Endothelial cell of umbilical vein (primary cell): ENCODE measurements around the gene ASB14. TPM values are rescaled to one million over a fixed set of nuclear protein-coding genes. Genes with fewer than 3 reads are reported as not detected.

ENCODE experiments used
- BruUV-seq: library from RNA; stranded (reverse); fragments of 400-500 nt; replicated peaks from 2 replicates; lab custom pipeline; 2021; lab: Mats Ljungman, UMichigan
- CTCF ChIA-PET: fragments of 300-600, 350-600 bp; sonication (Branson Sonifier 250); formaldehyde crosslinking; loops from one replicate; lab custom pipeline; 2021; ENCODE audit warnings: antibody characterized with exemption, inconsistent platforms; lab: Charles Lee
- POLR2A ChIA-PET: fragments of 300-600, 350-600 bp; sonication (Branson Sonifier 250); formaldehyde crosslinking; loops from one replicate; lab custom pipeline; 2021; ENCODE audit warnings: antibody characterized with exemption, inconsistent platforms; lab: Charles Lee
- DNase-seq: peaks from one replicate; pipeline ENCODE4 v3.0.0-alpha.2; 2011; ENCODE audit warnings: low read depth, low spot score
- FAIRE-seq: peaks from 2 replicates; lab custom pipeline; 2011; peaks lifted over from hg19 to GRCh38; lab: Jason Lieb, UNC
- H2AFZ ChIP-seq: 2 replicates; pipeline ENCODE4 v1.6.0; 2012; ENCODE audit warnings: low read depth, low read length, control low read depth, inconsistent platforms
- H3K27ac ChIP-seq: 2 replicates; pipeline ENCODE4 v1.5.1; 2011; ENCODE audit warnings: low read depth, mild to moderate bottlenecking, control low read depth, low read length, moderate library complexity; ENCODE audit not compliant: insufficient read depth
- H3K27me3 ChIP-seq, 2 experiments: 2 replicates each; pipeline versions ENCODE4 v1.6.0 to v1.6.1; 2011; ENCODE audit warnings: low read length in 2 of 2, mixed read lengths in 1 of 2; ENCODE audit not compliant: control insufficient read depth in 2 of 2, insufficient read depth in 2 of 2
- H3K36me3 ChIP-seq, 2 experiments: 2 replicates in 1 of 2; 3 replicates in 1 of 2; pipeline ENCODE4 v1.5.1; 2011; ENCODE audit warnings: low read length in 2 of 2, mild to moderate bottlenecking in 1 of 2, moderate library complexity in 1 of 2; ENCODE audit not compliant: control insufficient read depth in 2 of 2, insufficient read depth in 2 of 2; ENCODE audit errors: extremely low read depth in 1 of 2
- H3K4me1 ChIP-seq: 3 replicates; pipeline ENCODE4 v1.5.1; 2011; ENCODE audit warnings: mild to moderate bottlenecking, low read length; ENCODE audit not compliant: control insufficient read depth, insufficient read depth; ENCODE audit errors: extremely low read depth
- H3K4me2 ChIP-seq: 2 replicates; pipeline ENCODE4 v1.6.1; 2011; ENCODE audit warnings: low read length, control low read depth, mixed read lengths; ENCODE audit not compliant: insufficient read depth
- H3K4me3 ChIP-seq, 3 experiments: fragments of 200-600 bp in 1 of 3; sonication (generic), shearing (Covaris generic) in 1 of 3; replicated peaks in 1 of 3; 2 replicates each; pipeline ENCODE4 v1.5.1; 2011 to 2016; ENCODE audit warnings: control low read depth in 3 of 3, low read length in 3 of 3, mild to moderate bottlenecking in 2 of 3, inconsistent platforms in 1 of 3, low read depth in 1 of 3, moderate library complexity in 1 of 3; ENCODE audit not compliant: insufficient read depth in 1 of 3
- H3K79me2 ChIP-seq: 2 replicates; pipeline ENCODE4 v1.6.0; 2012; ENCODE audit warnings: low read length, inconsistent platforms; ENCODE audit not compliant: control insufficient read depth, insufficient read depth
- H3K9ac ChIP-seq: replicated peaks from 2 replicates; pipeline ENCODE3; 2011; ENCODE audit warnings: low read length, control low read depth; ENCODE audit not compliant: insufficient read depth; ENCODE audit errors: extremely low read depth
- H3K9me1 ChIP-seq: replicated peaks from 3 replicates; pipeline ENCODE4 v1.6.0; 2011; ENCODE audit warnings: mild to moderate bottlenecking, low read length; ENCODE audit not compliant: control insufficient read depth, insufficient read depth; ENCODE audit errors: extremely low read depth
- H3K9me3 ChIP-seq: replicated peaks from 2 replicates; pipeline ENCODE4 v1.5.1; 2012; ENCODE audit warnings: low read length, inconsistent platforms; ENCODE audit not compliant: control insufficient read depth, insufficient read depth
- H4K20me1 ChIP-seq: replicated peaks from 2 replicates; pipeline ENCODE3; 2011; ENCODE audit warnings: mild to moderate bottlenecking, low read length; ENCODE audit not compliant: control insufficient read depth, insufficient read depth; ENCODE audit errors: extremely low read depth
- CTCF ChIP-seq, 2 donors: IDR thresholded peaks; 1 replicate in 1 of 2; 2 replicates in 1 of 2; pipeline ENCODE4 v1.5.1; 2011; ENCODE audit warnings: low read length in 2 of 2, mild to moderate bottlenecking in 2 of 2, moderate library complexity in 2 of 2, control low read depth in 1 of 2, inconsistent platforms in 1 of 2, low read depth in 1 of 2; ENCODE audit not compliant: insufficient read depth in 1 of 2; ENCODE audit errors: extremely low read depth in 1 of 2
- EZH2 ChIP-seq: IDR thresholded peaks from 2 replicates; pipeline ENCODE4 v1.6.1; 2012; ENCODE audit warnings: borderline replicate concordance, low read depth, mild to moderate bottlenecking, moderate library complexity, low read length, inconsistent platforms; ENCODE audit not compliant: severe bottlenecking
- FOS ChIP-seq: IDR thresholded peaks from 2 replicates; pipeline ENCODE4 v1.6.1; 2011; ENCODE audit warnings: mild to moderate bottlenecking, low read length, moderate library complexity, borderline replicate concordance; ENCODE audit not compliant: insufficient read depth
- GATA2 ChIP-seq: IDR thresholded peaks from 2 replicates; pipeline ENCODE4 v1.7.0; 2011; ENCODE audit warnings: low read depth, mild to moderate bottlenecking, moderate library complexity, mixed read lengths, low read length; ENCODE audit not compliant: insufficient read length, insufficient read depth
- JUN ChIP-seq: IDR thresholded peaks from 2 replicates; pipeline ENCODE4 v1.6.1; 2011; ENCODE audit warnings: borderline replicate concordance, low read depth; ENCODE audit not compliant: insufficient read length, insufficient read depth
- MAX ChIP-seq: IDR thresholded peaks from 2 replicates; pipeline ENCODE4 v1.6.1; 2011; ENCODE audit not compliant: insufficient read depth, insufficient read length
- MYC ChIP-seq: IDR thresholded peaks from one replicate; pipeline ENCODE4 v1.6.1; 2011; ENCODE audit warnings: mild to moderate bottlenecking, low read depth, low read length
- POLR2A ChIP-seq: IDR thresholded peaks from 2 replicates; pipeline ENCODE4 v1.6.1; 2012; ENCODE audit warnings: low read depth, mild to moderate bottlenecking, control low read depth, low read length
- POLR2AphosphoS5 ChIP-seq: IDR thresholded peaks from 2 replicates; pipeline ENCODE4 v1.6.1; 2012; ENCODE audit warnings: low read depth, mild to moderate bottlenecking, control low read depth, low read length, moderate library complexity; ENCODE audit not compliant: insufficient read depth
- dilution Hi-C: fragments of 300-500 bp; cut with MboI; formaldehyde crosslinking; loops from one replicate; pipeline ENCODE4 v1.15.0; 2019; ENCODE audit warnings: low sequenced_read_pairs; ENCODE audit not compliant: extremely low pct_ligation_motif_present
- intact Hi-C: fragments of 100-400 bp; cut with micrococcal nuclease; formaldehyde crosslinking; loops from one replicate; pipeline ENCODE4 v1.10.0; 2022
- polyA plus RNA-seq, 4 experiments: library from polyadenylated mRNA; depleted of rRNA in 3 of 4; stranded (reverse) in 3 of 4; unstranded in 1 of 4; fragments of >200 nt; gene quantifications; 2 replicates each; pipeline versions ENCODE4 v1.2.1 to v1.2.3, GENCODE V29; 2011 to 2012; ENCODE audit warnings: missing spikeins in 1 of 4
- total RNA-seq: library from RNA; stranded (reverse); gene quantifications from 2 replicates; pipeline ENCODE4 v1.2.3, GENCODE V29; 2021

ASB14 gene
- total and polyA plus RNA-seq, 2 donors (not counting 3 experiments of a cell fraction or from before 2014, with no cell fraction given), result 0.01 TPM; not detected in 1

- Histone ChIP-seq H4K20me1 (no peaks in the 10 kb centered on the region), H3K79me2 (no peaks in the 10 kb centered on the region), H3K4me1 (no peaks in the 10 kb centered on the region), H3K9me3 (no peaks in the 10 kb centered on the region), H3K9me1 (no peaks in the 10 kb centered on the region), H3K27ac (no peak overlapping the region), H2AFZ (no peak overlapping the region), H3K4me2 (no peak overlapping the region), H3K27me3 (peaks cover 0 to 3% of the 10 kb centered on the region in 2 experiments), H3K4me3 (no peak overlapping the region), H3K9ac (no peak overlapping the region), H3K36me3 (no peaks in the 10 kb centered on the region)
- ChIA-PET POLR2A (no interaction called here), CTCF (interaction anchor here (1.0 kb wide), 1 partner anchor 170 kb away, joined by 3 read pairs; no protein-coding TSS in a partner anchor)
- dilution Hi-C loops, result no loop called here
- DNase-seq (no peak), FAIRE-seq (no peak)
- no TSS peak for BruUV-seq
- TF ChIP-seq EZH2, result no peak
- TF ChIP-seq GATA2, result no peak
- TF ChIP-seq POLR2AphosphoS5, result no peak
- TF ChIP-seq FOS, result peak; percentile 49
- intact Hi-C loops, result no loop called here
These were observed 5.6 kb upstream of the ASB14 start for GRCh38 chr3:57298041-57298440.

- Histone ChIP-seq H3K27ac (no peak overlapping the region), H3K79me2 (no peaks in the 10 kb centered on the region), H2AFZ (no peak overlapping the region), H3K9me1 (no peaks in the 10 kb centered on the region), H3K4me3 (no peak overlapping the region), H3K9ac (no peak overlapping the region), H3K4me2 (no peak overlapping the region), H3K27me3 (no peaks in the 10 kb centered on the region), H3K9me3 (no peaks in the 10 kb centered on the region), H3K4me1 (no peaks in the 10 kb centered on the region), H3K36me3 (no peaks in the 10 kb centered on the region), H4K20me1 (no peaks in the 10 kb centered on the region)
- intact Hi-C loops (no loop called here), dilution Hi-C loops (no loop called here)
- FAIRE-seq (no peak), DNase-seq (no peak)
- CTCF ChIA-PET, result no interaction called here
- BruUV-seq, result no TSS peak
- POLR2A ChIA-PET, result no interaction called here
- TF ChIP-seq MAX, result no peak
- TF ChIP-seq POLR2A, result no peak
- TF ChIP-seq MYC, result no peak
- TF ChIP-seq CTCF (IDR thresholded peaks at IDR 0.05; ENCODE audit: extremely low read depth in 1 of 2, insufficient read depth in 1 of 2, low read depth in 1 of 2, low read length in 2 of 2), result no peak
- no peak for TF ChIP-seq FOS
- no peak for TF ChIP-seq POLR2AphosphoS5
- no peak for TF ChIP-seq EZH2
- TF ChIP-seq JUN, result no peak
- TF ChIP-seq GATA2, result no peak
These were observed 527 bp upstream of the ASB14 start for GRCh38 chr3:57292897-57293526.
